B cell (primary cell): ENCODE measurements around the gene ABCC3. TPM values are rescaled to one million over a fixed set of nuclear protein-coding genes. Genes with fewer than 3 reads are reported as not detected.

ENCODE experiments used
- ATAC-seq: fragments of 200-7000 bp; cut with Tn5 transposase; one replicate; pipeline ENCODE4 v1.10.0; 2021; ENCODE audit warnings: low read depth, mild to moderate bottlenecking, moderate number of reproducible peaks, moderate library complexity
- CTCF ChIA-PET: fragments of 350-600 bp; sonication (Branson Sonifier 250); formaldehyde crosslinking; loops from one replicate; lab custom pipeline; 2021; ENCODE audit warnings: antibody characterized with exemption, inconsistent platforms; lab: Charles Lee
- POLR2A ChIA-PET: fragments of 350-600 bp; sonication (Branson Sonifier 250); formaldehyde crosslinking; loops from one replicate; lab custom pipeline; 2021; ENCODE audit warnings: antibody characterized with exemption; lab: Charles Lee
- DNase-seq: peaks from one replicate; pipeline ENCODE4 v3.0.0; 2013
- H2AFZ ChIP-seq: 2 replicates; pipeline ENCODE4 v1.6.1; 2012; ENCODE audit warnings: mild to moderate bottlenecking, low read depth, low read length; ENCODE audit not compliant: insufficient read depth, poor library complexity, severe bottlenecking
- H3K27ac ChIP-seq, 2 donors: 1 replicate in 1 of 2; 2 replicates in 1 of 2; pipeline ENCODE4 v1.5.1; 2012 to 2013; ENCODE audit warnings: low read length in 2 of 2, mild to moderate bottlenecking in 2 of 2, moderate library complexity in 1 of 2
- H3K27me3 ChIP-seq, 4 experiments: fragments of 200-600 bp in 1 of 4; sonication (generic) in 1 of 4; replicated peaks in 1 of 4; 1 replicate in 2 of 4; 2 replicates in 2 of 4; pipeline versions ENCODE4 v1.6.1 to v1.7.0; 2013 to 2016; ENCODE audit warnings: low read length in 3 of 4, mild to moderate bottlenecking in 2 of 4, mixed read lengths in 1 of 4, moderate library complexity in 1 of 4; ENCODE audit not compliant: insufficient read depth in 4 of 4, control insufficient read depth in 3 of 4; ENCODE audit errors: control extremely low read depth in 1 of 4
- H3K36me3 ChIP-seq, 2 experiments: replicated peaks in 1 of 2; 1 replicate in 1 of 2; 2 replicates in 1 of 2; pipeline versions ENCODE4 v1.6.1 to v1.7.1; 2013; ENCODE audit warnings: low read length in 1 of 2; ENCODE audit not compliant: insufficient read depth in 2 of 2, control insufficient read depth in 1 of 2; ENCODE audit errors: control extremely low read depth in 1 of 2, extremely low read depth in 1 of 2
- H3K4me1 ChIP-seq, 2 donors: fragments of 200-600 bp in 1 of 2; sonication (generic) in 1 of 2; 1 replicate in 1 of 2; 2 replicates in 1 of 2; pipeline versions ENCODE4 v1.5.1 to v1.6.1; 2013 to 2017; ENCODE audit warnings: low read length in 2 of 2; ENCODE audit not compliant: control insufficient read depth in 2 of 2, insufficient read depth in 2 of 2
- H3K4me2 ChIP-seq: replicated peaks from 2 replicates; pipeline ENCODE3; 2012; ENCODE audit warnings: mild to moderate bottlenecking, low read depth, low read length; ENCODE audit not compliant: poor library complexity, severe bottlenecking
- H3K4me3 ChIP-seq, 5 experiments: fragments of 200-600 bp in 1 of 5; sonication (generic) in 1 of 5; 1 replicate in 3 of 5; 2 replicates in 2 of 5; pipeline versions ENCODE4 v1.5.1 to v1.7.0; 2011 to 2016; ENCODE audit warnings: low read length in 4 of 5, mild to moderate bottlenecking in 4 of 5, low read depth in 2 of 5, control low read depth in 1 of 5, moderate library complexity in 1 of 5; ENCODE audit not compliant: insufficient read depth in 1 of 5; ENCODE audit errors: control extremely low read depth in 1 of 5, extremely low read depth in 1 of 5
- H3K79me2 ChIP-seq: fragments of 200-600 bp; sonication (generic); one replicate; pipeline ENCODE4 v1.6.0; 2016; ENCODE audit warnings: low read length; ENCODE audit not compliant: control insufficient read depth, insufficient read depth
- H3K9ac ChIP-seq: fragments of 200-600 bp; sonication (generic); 2 replicates; pipeline ENCODE4 v1.6.1; 2017; ENCODE audit warnings: mild to moderate bottlenecking, low read length, moderate library complexity
- H3K9me3 ChIP-seq, 3 donors: one replicate each; pipeline versions ENCODE4 v1.6.1 to v1.7.1; 2013; ENCODE audit warnings: low read length in 2 of 3; ENCODE audit not compliant: control insufficient read depth in 2 of 3, insufficient read depth in 1 of 3; ENCODE audit errors: control extremely low read depth in 1 of 3
- H4K20me1 ChIP-seq: 2 replicates; pipeline ENCODE4 v1.6.0; 2012; ENCODE audit warnings: mild to moderate bottlenecking, low read length; ENCODE audit not compliant: insufficient read depth, control insufficient read depth, poor library complexity, severe bottlenecking
- H3K27ac Mint-ChIP-seq: one replicate; pipeline ENCODE4 v1.8.0; 2021; ENCODE audit warnings: mixed read lengths
- H3K27me3 Mint-ChIP-seq: one replicate; pipeline ENCODE4 v1.8.0; 2021; ENCODE audit warnings: mixed read lengths
- H3K4me1 Mint-ChIP-seq: one replicate; pipeline ENCODE4 v1.8.0; 2021; ENCODE audit warnings: mixed read lengths
- H3K4me3 Mint-ChIP-seq: one replicate; pipeline ENCODE4 v1.8.0; 2021; ENCODE audit warnings: mixed read lengths
- H3K9me3 Mint-ChIP-seq: one replicate; pipeline ENCODE4 v1.8.0; 2022; ENCODE audit warnings: mixed read lengths; ENCODE audit not compliant: insufficient read depth
- EZH2 ChIP-seq: IDR thresholded peaks from 2 replicates; pipeline ENCODE4 v1.6.1; 2012; ENCODE audit warnings: borderline replicate concordance, low read depth, mild to moderate bottlenecking, moderate library complexity, low read length; ENCODE audit not compliant: insufficient read depth, poor library complexity, severe bottlenecking
- WGBS: methylation state at CpG from one replicate; pipeline ENCODE4 v1.1.5; 2013; ENCODE audit warnings: missing lambda C conversion rate; ENCODE audit not compliant: insufficient coverage; 5-methylcytosine and 5-hydroxymethylcytosine counted together
- intact Hi-C: fragments of 100-400 bp; cut with micrococcal nuclease; formaldehyde crosslinking; loops from one replicate; pipeline ENCODE4 v1.10.0; 2022
- polyA plus RNA-seq: library from polyadenylated mRNA; depleted of rRNA; stranded (reverse); fragments of >200 nt; gene quantifications from 2 replicates; pipeline ENCODE4 v1.2.3, GENCODE V29; 2012
- total RNA-seq, 2 donors: library from RNA; stranded (reverse); fragments of 120-200 nt in 1 of 2; gene quantifications; 1 replicate in 1 of 2; 2 replicates in 1 of 2; pipeline versions ENCODE4 v1.2.3 to v1.2.4, GENCODE V29; 2013 to 2022
- TF ChIP-seq, protein P1 (sequence below): fragments of 200-600 bp; IDR thresholded peaks from one replicate; pipeline ENCODE4 v1.8.0; 2022; ENCODE audit warnings: antibody characterized with exemption, mild to moderate bottlenecking

ABCC3 gene
- total and polyA plus RNA-seq, 2 donors (not counting 1 experiment from before 2014, with no cell fraction given): 0.05 to 0.60 TPM

DNA sequence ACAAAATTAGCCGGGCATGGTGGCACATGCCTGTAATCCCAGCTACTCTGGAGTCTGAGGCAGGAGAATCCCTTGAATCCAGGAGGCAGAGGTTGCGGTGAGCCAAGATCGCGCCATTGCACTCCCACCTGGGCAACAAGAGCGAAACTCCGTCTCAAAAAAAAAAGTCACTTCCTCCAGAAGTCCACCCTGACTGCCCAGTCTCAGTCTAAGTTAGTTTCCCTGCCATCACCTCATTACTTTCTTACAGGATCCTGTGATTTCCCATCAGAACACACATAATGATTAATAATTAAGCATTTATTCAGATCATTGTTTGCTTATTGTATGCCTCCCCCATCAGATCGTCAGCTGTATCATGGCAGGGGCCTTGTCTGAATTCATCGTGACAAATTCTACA, 31.6 kb downstream of the ABCC3 start:
- Histone ChIP-seq H4K20me1 (no peaks in the 10 kb centered on the region), H3K9me3 (no peaks in the 10 kb centered on the region), H2AFZ (no peak overlapping the region), H3K27ac (no peak overlapping the region), H3K4me2 (no peak overlapping the region), H3K27me3 (no peaks in the 10 kb centered on the region), H3K36me3 (no peaks in the 10 kb centered on the region), H3K4me1 (no peaks in the 10 kb centered on the region), H3K4me3 (no peak overlapping the region), H3K79me2 (no peaks in the 10 kb centered on the region), H3K9ac (no peak overlapping the region)
- Mint-ChIP-seq H3K27ac (no peak overlapping the region), H3K4me1 (no peaks in the 10 kb centered on the region), H3K9me3 (no peaks in the 10 kb centered on the region), H3K4me3 (no peak overlapping the region), H3K27me3 (peaks cover 18% of the 10 kb centered on the region)
- POLR2A ChIA-PET: no interaction called here
- TF ChIP-seq EZH2: no peak
- TF ChIP-seq, protein P1, sequence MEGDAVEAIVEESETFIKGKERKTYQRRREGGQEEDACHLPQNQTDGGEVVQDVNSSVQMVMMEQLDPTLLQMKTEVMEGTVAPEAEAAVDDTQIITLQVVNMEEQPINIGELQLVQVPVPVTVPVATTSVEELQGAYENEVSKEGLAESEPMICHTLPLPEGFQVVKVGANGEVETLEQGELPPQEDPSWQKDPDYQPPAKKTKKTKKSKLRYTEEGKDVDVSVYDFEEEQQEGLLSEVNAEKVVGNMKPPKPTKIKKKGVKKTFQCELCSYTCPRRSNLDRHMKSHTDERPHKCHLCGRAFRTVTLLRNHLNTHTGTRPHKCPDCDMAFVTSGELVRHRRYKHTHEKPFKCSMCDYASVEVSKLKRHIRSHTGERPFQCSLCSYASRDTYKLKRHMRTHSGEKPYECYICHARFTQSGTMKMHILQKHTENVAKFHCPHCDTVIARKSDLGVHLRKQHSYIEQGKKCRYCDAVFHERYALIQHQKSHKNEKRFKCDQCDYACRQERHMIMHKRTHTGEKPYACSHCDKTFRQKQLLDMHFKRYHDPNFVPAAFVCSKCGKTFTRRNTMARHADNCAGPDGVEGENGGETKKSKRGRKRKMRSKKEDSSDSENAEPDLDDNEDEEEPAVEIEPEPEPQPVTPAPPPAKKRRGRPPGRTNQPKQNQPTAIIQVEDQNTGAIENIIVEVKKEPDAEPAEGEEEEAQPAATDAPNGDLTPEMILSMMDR: no peak
- WGBS: 100% methylated on average over 5 of the region's 8 CpGs
- CTCF ChIA-PET: no interaction called here
- DNase-seq (no peak), ATAC-seq (no peak)
- intact Hi-C loops: no loop called here

DNA sequence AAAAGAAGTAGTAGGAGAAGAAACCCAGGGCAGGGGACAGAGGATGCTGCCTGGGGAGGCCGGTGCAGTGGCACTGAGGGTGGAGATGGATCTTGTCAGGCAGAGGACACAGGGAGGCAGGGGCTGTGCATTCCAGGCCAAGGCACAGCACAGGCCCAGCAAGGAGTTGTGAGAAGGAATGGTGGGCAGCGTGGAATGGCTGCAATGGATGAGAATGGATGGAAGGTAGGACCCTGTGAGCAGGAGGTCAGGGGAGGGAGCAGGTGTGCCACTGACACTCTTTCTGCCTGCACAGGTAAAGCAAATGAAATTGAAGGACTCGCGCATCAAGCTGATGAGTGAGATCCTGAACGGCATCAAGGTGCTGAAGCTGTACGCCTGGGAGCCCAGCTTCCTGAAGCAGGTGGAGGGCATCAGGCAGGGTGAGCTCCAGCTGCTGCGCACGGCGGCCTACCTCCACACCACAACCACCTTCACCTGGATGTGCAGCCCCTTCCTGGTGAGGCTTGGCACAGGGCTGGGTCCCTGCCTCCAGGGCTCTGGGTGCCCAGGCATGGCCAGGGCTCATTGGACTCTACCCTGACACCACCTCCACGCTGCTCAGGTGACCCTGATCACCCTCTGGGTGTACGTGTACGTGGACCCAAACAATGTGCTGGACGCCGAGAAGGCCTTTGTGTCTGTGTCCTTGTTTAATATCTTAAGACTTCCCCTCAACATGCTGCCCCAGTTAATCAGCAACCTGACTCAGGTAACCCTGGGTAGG, 32.8 kb downstream of the ABCC3 start:
- H3K27me3 Mint-ChIP-seq: peaks cover 13% of the 10 kb centered on the region
- H3K4me2 ChIP-seq: no peak overlapping the region
- ATAC-seq (no peak), DNase-seq (no peak)
- no peak overlapping the region for H3K27ac Mint-ChIP-seq
- H3K9me3 Mint-ChIP-seq: no peaks in the 10 kb centered on the region
- no peaks in the 10 kb centered on the region for H3K4me1 ChIP-seq
- no peak overlapping the region for H3K4me3 Mint-ChIP-seq
- TF ChIP-seq EZH2: no peak
- TF ChIP-seq, protein P1: no peak
- no peak overlapping the region for H3K9ac ChIP-seq
- no peak overlapping the region for H3K27ac ChIP-seq
- H3K79me2 ChIP-seq: no peaks in the 10 kb centered on the region
- 96% methylated on average over 14 of the region's 14 CpGs for WGBS
- H3K36me3 ChIP-seq: no peaks in the 10 kb centered on the region
- H3K27me3 ChIP-seq: no peaks in the 10 kb centered on the region
- H2AFZ ChIP-seq: no peak overlapping the region
- no peak overlapping the region for H3K4me3 ChIP-seq
- no peaks in the 10 kb centered on the region for H3K4me1 Mint-ChIP-seq
- CTCF ChIA-PET: no interaction called here
- intact Hi-C loops: no loop called here
- H3K9me3 ChIP-seq: no peaks in the 10 kb centered on the region
- POLR2A ChIA-PET: no interaction called here
- no peaks in the 10 kb centered on the region for H4K20me1 ChIP-seq
